ENCODE measurements around the gene TLK1.

DNA sequence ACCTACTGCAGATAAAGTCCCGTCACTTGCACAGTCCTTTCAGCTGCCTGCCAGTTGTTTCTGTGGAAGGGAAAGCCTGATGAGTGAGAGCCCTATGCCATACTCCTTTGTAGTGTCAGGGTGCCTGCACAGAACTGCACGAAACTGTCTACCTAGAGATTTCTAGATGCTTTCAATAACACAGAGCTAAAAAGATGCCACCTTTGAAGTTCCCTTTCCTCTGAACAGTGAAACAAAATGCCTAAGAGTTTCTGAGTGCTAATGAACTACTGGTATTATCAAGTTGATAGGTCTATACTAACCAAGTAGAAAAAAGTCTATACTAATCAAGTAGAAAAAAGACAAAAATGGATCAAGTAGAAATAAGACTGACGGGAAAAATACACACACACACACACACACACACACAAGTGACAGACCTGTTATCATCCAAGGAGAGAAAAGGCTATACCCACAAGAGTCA lies 79.0 kb downstream of the TLK1 start:
- TF ChIP-seq, protein P1, sequence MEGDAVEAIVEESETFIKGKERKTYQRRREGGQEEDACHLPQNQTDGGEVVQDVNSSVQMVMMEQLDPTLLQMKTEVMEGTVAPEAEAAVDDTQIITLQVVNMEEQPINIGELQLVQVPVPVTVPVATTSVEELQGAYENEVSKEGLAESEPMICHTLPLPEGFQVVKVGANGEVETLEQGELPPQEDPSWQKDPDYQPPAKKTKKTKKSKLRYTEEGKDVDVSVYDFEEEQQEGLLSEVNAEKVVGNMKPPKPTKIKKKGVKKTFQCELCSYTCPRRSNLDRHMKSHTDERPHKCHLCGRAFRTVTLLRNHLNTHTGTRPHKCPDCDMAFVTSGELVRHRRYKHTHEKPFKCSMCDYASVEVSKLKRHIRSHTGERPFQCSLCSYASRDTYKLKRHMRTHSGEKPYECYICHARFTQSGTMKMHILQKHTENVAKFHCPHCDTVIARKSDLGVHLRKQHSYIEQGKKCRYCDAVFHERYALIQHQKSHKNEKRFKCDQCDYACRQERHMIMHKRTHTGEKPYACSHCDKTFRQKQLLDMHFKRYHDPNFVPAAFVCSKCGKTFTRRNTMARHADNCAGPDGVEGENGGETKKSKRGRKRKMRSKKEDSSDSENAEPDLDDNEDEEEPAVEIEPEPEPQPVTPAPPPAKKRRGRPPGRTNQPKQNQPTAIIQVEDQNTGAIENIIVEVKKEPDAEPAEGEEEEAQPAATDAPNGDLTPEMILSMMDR (IDR thresholded peaks at IDR 0.05; ENCODE audit: poor library complexity) = no peak
- TF ChIP-seq EZH2 (IDR thresholded peaks at IDR 0.05; ENCODE audit: borderline replicate concordance) = no peak
- TF ChIP-seq EZH2phosphoT487 (IDR thresholded peaks at IDR 0.05; ENCODE audit: low read depth, severe bottlenecking, unreplicated experiment) = no peak
